Colonic mucosa (tissue), 4 donors: Measurements from ENCODE around the gene PDGFD. TPM values are rescaled to one million over a fixed set of nuclear protein-coding genes. Genes with fewer than 3 reads are reported as not detected.

Experiments
- DNase-seq: peaks from one replicate; pipeline ENCODE4 v3.0.0-alpha.2; 2020
- H3K27ac ChIP-seq: fragments of 200-600 bp; one replicate; pipeline ENCODE4 v1.8.0; 2021
- H3K27me3 ChIP-seq: fragments of 200-600 bp; one replicate; pipeline ENCODE4 v1.8.0; 2021
- H3K36me3 ChIP-seq: fragments of 200-600 bp; one replicate; pipeline ENCODE4 v1.8.0; 2021
- H3K4me1 ChIP-seq: fragments of 200-600 bp; one replicate; pipeline ENCODE4 v1.8.0; 2021; ENCODE audit warnings: mild to moderate bottlenecking
- H3K4me3 ChIP-seq: fragments of 200-600 bp; one replicate; pipeline ENCODE4 v1.8.0; 2021
- H3K9ac ChIP-seq, 2 donors: one replicate each; pipeline ENCODE4 v1.7.0; 2013; ENCODE audit warnings: control low read depth in 2 of 2, low read depth in 2 of 2, low read length in 2 of 2
- H3K9me3 ChIP-seq: fragments of 200-600 bp; one replicate; pipeline ENCODE4 v1.8.0; 2021
- CTCF ChIP-seq: fragments of 200-600 bp; IDR thresholded peaks from one replicate; pipeline ENCODE4 v1.8.0; 2022; ENCODE audit warnings: antibody characterized with exemption, mild to moderate bottlenecking
- intact Hi-C: fragments of 100-400 bp; cut with DNase I; formaldehyde crosslinking; loops from one replicate; pipeline ENCODE4 v1.14.1; 2022
- total RNA-seq, 2 donors: library from RNA; stranded (reverse); fragmentation: NEBNext Ultra II Directional in 1 of 2; extraction: Animal tissue kit (Norgen Biotek cat#: 25700) in 1 of 2; gene quantifications; one replicate each; pipeline ENCODE4 v1.2.1, GENCODE V29; 2021
- donor health status: healthy.
- donor health status: DM: no; HTN: no; CAD: no.
- donor health status: DM: no; HTN: no; CAD: no.

The PDGFD gene
- total RNA-seq, 2 donors from 2014 or later, result 2.1 to 5.4 TPM

- H3K4me1 ChIP-seq, result no peaks in the 10 kb centered on the region
- intact Hi-C loops, result loop anchor here (5.0 kb wide), 2 partner anchors 227 to 472 kb away; no protein-coding TSS in a partner anchor
- DNase-seq, result no peak
- TF ChIP-seq CTCF, result no peak
- no peaks in the 10 kb centered on the region for H3K36me3 ChIP-seq
- no peaks in the 10 kb centered on the region for H3K27me3 ChIP-seq
- H3K4me3 ChIP-seq, result no peak overlapping the region
- H3K9me3 ChIP-seq, result no peaks in the 10 kb centered on the region
- H3K27ac ChIP-seq, result no peak overlapping the region
- H3K9ac ChIP-seq, result no peak overlapping the region
These were observed 9.7 kb downstream of the PDGFD start for GRCh38 chr11:104154296-104154695.

- Histone ChIP-seq H3K36me3 (no peaks in the 10 kb centered on the region), H3K4me3 (no peak overlapping the region), H3K27ac (no peak overlapping the region), H3K27me3 (no peaks in the 10 kb centered on the region), H3K9ac (no peak overlapping the region), H3K9me3 (no peaks in the 10 kb centered on the region), H3K4me1 (no peaks in the 10 kb centered on the region)
- intact Hi-C loops, result loop anchor here (5.0 kb wide), 2 partner anchors 226 to 471 kb away; no protein-coding TSS in a partner anchor
- no peak for DNase-seq
- no peak for TF ChIP-seq CTCF
These were observed 10.9 kb downstream of the PDGFD start for GRCh38 chr11:104152941-104153505.

- H3K9ac ChIP-seq, result no peak overlapping the region
- no peaks in the 10 kb centered on the region for H3K9me3 ChIP-seq
- no peak overlapping the region for H3K4me3 ChIP-seq
- no peaks in the 10 kb centered on the region for H3K27me3 ChIP-seq
- DNase-seq, result no peak
- no peaks in the 10 kb centered on the region for H3K36me3 ChIP-seq
- intact Hi-C loops, result loop anchor here (5.0 kb wide), 2 partner anchors 224 to 469 kb away; no protein-coding TSS in a partner anchor
- TF ChIP-seq CTCF, result no peak
- H3K27ac ChIP-seq, result no peak overlapping the region
- no peaks in the 10 kb centered on the region for H3K4me1 ChIP-seq
These were observed 12.3 kb downstream of the PDGFD start for GRCh38 chr11:104151404-104152204.

- H3K27ac ChIP-seq, result no peak overlapping the region
- H3K9me3 ChIP-seq, result no peaks in the 10 kb centered on the region
- H3K27me3 ChIP-seq, result no peaks in the 10 kb centered on the region
- H3K4me1 ChIP-seq, result no peaks in the 10 kb centered on the region
- intact Hi-C loops, result no loop called here
- H3K9ac ChIP-seq, result no peak overlapping the region
- no peak overlapping the region for H3K4me3 ChIP-seq
- DNase-seq, result no peak
- no peak for TF ChIP-seq CTCF
- no peaks in the 10 kb centered on the region for H3K36me3 ChIP-seq
These were observed 15.2 kb downstream of the PDGFD start for GRCh38 chr11:104148706-104149105.

GRCh38 chr11:104148074-104148473, 15.9 kb downstream of the PDGFD start:
- H3K27ac ChIP-seq, result no peak overlapping the region
- no peaks in the 10 kb centered on the region for H3K9me3 ChIP-seq
- no peaks in the 10 kb centered on the region for H3K4me1 ChIP-seq
- no peak for DNase-seq
- TF ChIP-seq CTCF, result no peak
- H3K4me3 ChIP-seq, result no peak overlapping the region
- H3K36me3 ChIP-seq, result no peaks in the 10 kb centered on the region
- no peaks in the 10 kb centered on the region for H3K27me3 ChIP-seq
- no peak overlapping the region for H3K9ac ChIP-seq
- intact Hi-C loops, result no loop called here
